Erythroblast (primary cell): Measurements from ENCODE around the gene HP1BP3.

Experiments used
- GATA1 ChIP-seq: IDR thresholded peaks from 2 replicates; pipeline ENCODE4 v1.6.1; 2011; ENCODE audit warnings: low read depth, mild to moderate bottlenecking, control low read depth, low read length, moderate library complexity
- POLR2A ChIP-seq: IDR thresholded peaks from 2 replicates; pipeline ENCODE4 v1.6.1; 2011; ENCODE audit warnings: mild to moderate bottlenecking, low read length

DNA sequence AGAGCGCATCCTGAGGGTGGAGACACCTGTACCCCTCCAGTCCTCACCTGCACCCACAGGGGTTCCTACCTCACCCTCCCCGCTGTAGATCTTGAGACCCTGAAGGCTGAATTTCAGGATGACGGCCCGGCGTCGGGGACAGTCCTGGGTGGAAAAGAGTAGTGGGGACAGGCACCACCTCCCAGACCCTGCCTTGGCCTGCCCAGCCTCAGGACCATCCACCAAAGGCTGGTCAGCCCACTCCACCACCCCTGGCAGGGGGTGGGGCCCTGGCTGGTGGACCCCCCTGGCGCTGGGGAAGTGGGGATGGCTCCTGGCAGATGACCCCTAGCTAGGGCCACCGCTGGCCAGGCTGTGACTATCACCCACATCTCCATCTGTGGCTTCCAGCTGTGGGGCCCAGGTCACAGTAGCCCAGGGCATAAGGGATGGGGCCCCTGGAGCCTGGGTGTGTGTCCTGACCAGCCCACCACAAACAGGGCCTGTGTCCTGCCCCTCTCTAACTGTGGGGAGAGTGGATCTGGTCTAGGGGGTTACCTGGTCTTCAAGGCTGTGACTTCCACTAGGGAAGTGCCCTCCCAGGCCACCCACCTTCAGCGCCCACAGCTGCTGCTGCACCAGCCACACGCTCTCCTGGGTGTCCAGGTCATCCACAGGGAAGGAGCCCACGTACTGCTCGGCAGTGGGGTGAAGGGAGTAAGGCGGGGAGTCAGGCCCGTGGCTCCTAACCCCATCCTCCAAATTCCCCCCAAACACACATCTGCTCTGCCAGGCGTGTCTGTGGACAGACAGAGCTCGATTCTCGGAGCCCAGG, 60.0 kb downstream of the HP1BP3 start:
- TF ChIP-seq POLR2A: no peak
- no peak for TF ChIP-seq GATA1
